ENCODE data around the gene TMEM81.

TMEM81 gene

DNA sequence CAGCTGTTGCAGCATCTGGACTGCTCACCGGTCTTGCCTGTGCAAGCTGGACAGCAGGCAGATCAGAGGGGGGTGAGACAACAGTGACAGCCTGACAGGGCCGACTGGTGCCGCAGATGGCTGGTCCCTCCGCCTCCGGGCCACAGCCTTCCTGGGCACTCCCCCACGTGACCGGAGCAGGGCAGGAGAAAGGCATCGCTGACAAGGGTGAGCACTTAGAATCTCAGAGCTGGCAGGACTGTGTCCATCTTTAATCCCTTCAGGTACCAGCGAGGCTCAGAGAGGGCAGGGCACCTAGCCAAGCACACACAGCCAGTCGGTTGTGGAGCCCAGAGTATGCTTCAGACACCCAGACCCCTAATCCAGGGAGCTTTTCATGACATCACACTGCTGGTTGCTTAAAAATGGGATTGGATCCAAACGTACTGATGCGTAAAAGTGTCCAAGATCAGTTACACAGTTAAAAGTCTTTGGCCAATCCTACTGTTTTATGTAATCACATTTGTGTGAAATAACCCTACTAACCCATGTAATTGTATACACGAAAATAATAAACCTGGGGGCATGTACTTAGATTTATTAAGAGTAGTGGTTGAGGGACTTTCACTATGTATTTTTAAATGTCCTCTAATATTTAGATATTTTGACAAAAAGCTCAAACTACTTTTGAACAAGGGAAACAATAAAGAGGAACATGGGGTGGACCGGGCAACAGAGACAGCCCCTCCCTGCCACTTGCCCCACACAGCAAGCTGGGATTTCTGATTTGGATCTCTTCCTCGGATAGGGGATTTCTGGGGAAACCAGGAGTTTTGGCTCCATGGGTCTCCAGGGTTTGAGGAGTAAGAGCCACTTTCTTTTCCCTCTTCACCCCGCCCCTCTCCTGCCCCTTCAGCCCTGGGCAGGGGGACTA lies 42.0 kb downstream of the TMEM81 start:
- Histone ChIP-seq H3K27me3 (ENCODE audit: control insufficient read depth in 1 of 2, insufficient read depth in 2 of 2, low read length in 2 of 2) (peaks cover 45 to 56% of the 10 kb centered on the region in 2 donors), H3K27ac (ENCODE audit: low read depth, low read length) (no peak overlapping the region), H3K36me3 (ENCODE audit: control insufficient read depth in 1 of 2, insufficient read depth in 2 of 2, low read length in 2 of 2) (no peaks in the 10 kb centered on the region), H3K9me3 (ENCODE audit: control insufficient read depth in 1 of 2, low read length in 2 of 2) (no peaks in the 10 kb centered on the region), H3K4me3 (ENCODE audit: low read depth in 1 of 2, low read length in 2 of 2) (no peak overlapping the region), H3K9ac (ENCODE audit: low read depth in 1 of 2, low read length in 2 of 2) (no peak overlapping the region), H3K4me1 (ENCODE audit: control insufficient read depth in 1 of 2, insufficient read depth in 2 of 2, low read length in 2 of 2) (no peaks in the 10 kb centered on the region)

DNA sequence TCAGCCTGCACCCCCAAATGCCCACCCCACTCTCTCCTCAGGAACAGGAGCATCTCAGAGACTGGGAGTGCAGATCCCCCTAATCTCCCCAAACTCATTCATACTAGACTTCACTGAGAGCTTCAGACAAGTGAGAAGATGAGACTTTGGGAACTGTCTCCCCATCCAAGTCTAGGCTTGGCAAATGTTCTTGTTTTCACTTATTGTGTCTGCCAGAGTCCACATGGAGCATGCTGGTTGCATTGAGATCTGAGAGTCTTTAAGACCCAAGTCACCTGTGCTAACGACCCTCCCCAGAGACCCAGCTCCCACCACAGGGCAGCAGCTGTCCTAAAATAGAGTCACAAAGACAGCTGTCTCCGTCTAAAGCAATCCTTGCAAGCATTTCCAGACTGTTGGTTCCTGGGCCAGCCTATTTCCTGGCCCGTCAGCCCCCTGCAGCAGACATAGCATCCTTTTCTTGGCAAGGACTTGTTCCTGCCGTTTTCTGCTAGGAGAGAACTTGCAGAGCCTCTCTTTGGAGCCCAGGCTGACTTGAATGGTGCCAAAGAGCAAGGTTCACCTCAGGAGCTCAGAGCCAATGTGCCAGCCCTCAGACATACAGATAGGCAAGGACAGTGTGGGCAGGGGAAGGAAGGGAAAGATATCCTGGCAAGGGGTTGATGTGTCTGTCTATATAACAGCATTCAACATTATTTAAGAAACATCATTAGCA lies 43.1 kb downstream of the TMEM81 start:
- H3K27me3 ChIP-seq (ENCODE audit: control insufficient read depth in 1 of 2, insufficient read depth in 2 of 2, low read length in 2 of 2), result peaks cover 38 to 45% of the 10 kb centered on the region in 2 donors
- no peaks in the 10 kb centered on the region for H3K9me3 ChIP-seq (ENCODE audit: control insufficient read depth in 1 of 2, low read length in 2 of 2)
- H3K36me3 ChIP-seq (ENCODE audit: control insufficient read depth in 1 of 2, insufficient read depth in 2 of 2, low read length in 2 of 2), result no peaks in the 10 kb centered on the region
- H3K4me1 ChIP-seq (ENCODE audit: control insufficient read depth in 1 of 2, insufficient read depth in 2 of 2, low read length in 2 of 2), result no peaks in the 10 kb centered on the region
- no peak overlapping the region for H3K4me3 ChIP-seq (ENCODE audit: low read depth in 1 of 2, low read length in 2 of 2)
- no peak overlapping the region for H3K9ac ChIP-seq (ENCODE audit: low read depth in 1 of 2, low read length in 2 of 2)
- H3K27ac ChIP-seq (ENCODE audit: low read depth, low read length), result no peak overlapping the region

- no peak overlapping the region for H3K9ac ChIP-seq (ENCODE audit: low read depth in 1 of 2, low read length in 2 of 2)
- H3K27ac ChIP-seq (ENCODE audit: low read depth, low read length), result no peak overlapping the region
- no peaks in the 10 kb centered on the region for H3K36me3 ChIP-seq (ENCODE audit: control insufficient read depth in 1 of 2, insufficient read depth in 2 of 2, low read length in 2 of 2)
- no peaks in the 10 kb centered on the region for H3K4me1 ChIP-seq (ENCODE audit: control insufficient read depth in 1 of 2, insufficient read depth in 2 of 2, low read length in 2 of 2)
- H3K4me3 ChIP-seq (ENCODE audit: low read depth in 1 of 2, low read length in 2 of 2), result no peak overlapping the region
- H3K27me3 ChIP-seq (ENCODE audit: control insufficient read depth in 1 of 2, insufficient read depth in 2 of 2, low read length in 2 of 2), result peaks cover 14 to 17% of the 10 kb centered on the region in 2 donors
- H3K9me3 ChIP-seq (ENCODE audit: control insufficient read depth in 1 of 2, low read length in 2 of 2), result no peaks in the 10 kb centered on the region
Measured at GRCh38 chr1:205038132-205038786, 46.0 kb downstream of the TMEM81 start.

DNA sequence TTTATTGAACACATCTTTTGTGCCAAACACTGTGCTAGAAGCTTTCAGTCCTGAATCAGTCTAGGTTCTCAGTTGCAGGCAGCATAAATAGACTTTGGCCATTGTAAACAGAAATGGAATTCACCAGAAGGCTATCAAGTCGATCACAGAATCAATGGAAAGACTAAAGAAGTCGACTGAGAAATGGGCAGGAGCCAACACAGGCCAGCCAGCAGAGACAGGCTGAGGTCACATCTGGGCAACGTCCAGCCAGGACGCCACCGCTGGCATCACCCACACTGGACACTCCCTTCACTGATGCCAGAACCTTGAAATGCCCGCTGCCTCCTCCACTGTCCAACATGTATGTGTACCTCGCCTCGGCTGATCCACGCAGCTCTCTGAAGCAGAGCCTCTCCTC lies 46.7 kb downstream of the TMEM81 start:
- Histone ChIP-seq H3K9me3 (ENCODE audit: control insufficient read depth in 1 of 2, low read length in 2 of 2) (no peaks in the 10 kb centered on the region), H3K9ac (ENCODE audit: low read depth in 1 of 2, low read length in 2 of 2) (no peak overlapping the region), H3K4me3 (ENCODE audit: low read depth in 1 of 2, low read length in 2 of 2) (no peak overlapping the region), H3K4me1 (ENCODE audit: control insufficient read depth in 1 of 2, insufficient read depth in 2 of 2, low read length in 2 of 2) (no peaks in the 10 kb centered on the region), H3K27ac (ENCODE audit: low read depth, low read length) (no peak overlapping the region), H3K27me3 (ENCODE audit: control insufficient read depth in 1 of 2, insufficient read depth in 2 of 2, low read length in 2 of 2) (peaks cover 14 to 16% of the 10 kb centered on the region in 2 donors), H3K36me3 (ENCODE audit: control insufficient read depth in 1 of 2, insufficient read depth in 2 of 2, low read length in 2 of 2) (no peaks in the 10 kb centered on the region)
